SK-N-SH treated with all-trans-retinoic acid at 6 μM for 48 hours (cell line): ENCODE results near the gene TMTC2.

ENCODE experiments used
- ATAC-seq: fragments of 200-7000 bp; cut with Tn5 transposase; 3 replicates; pipeline ENCODE4 v1.9.1; 2020; ENCODE audit warnings: mild to moderate bottlenecking, moderate library complexity
- ARNTL ChIP-seq: fragments of 450-650 bp; formaldehyde crosslinking; IDR thresholded peaks from 2 replicates; pipeline ENCODE4 v1.5.0; 2020; ENCODE audit warnings: low read depth, mild to moderate bottlenecking, moderate library complexity, borderline replicate concordance
- BACH2 ChIP-seq: fragments of 250-450 bp; sonication (Bioruptor Pico); IDR thresholded peaks from 2 replicates; pipeline ENCODE4 v1.9.0; 2021; ENCODE audit warnings: mild to moderate bottlenecking, borderline replicate concordance
- CSDC2 ChIP-seq: fragments of 250-450 bp; sonication (Bioruptor Pico); IDR thresholded peaks from 2 replicates; pipeline ENCODE4 v1.5.0; 2020; ENCODE audit warnings: mild to moderate bottlenecking, moderate library complexity
- ESRRG ChIP-seq: fragments of 250-450 bp; sonication (Bioruptor Pico); IDR thresholded peaks from 2 replicates; pipeline ENCODE4 v1.6.1; 2021; ENCODE audit warnings: mild to moderate bottlenecking
- GLIS3 ChIP-seq: fragments of 250-450 bp; sonication (Bioruptor Pico); IDR thresholded peaks from 2 replicates; pipeline ENCODE4 v1.5.0; 2020; ENCODE audit warnings: mild to moderate bottlenecking, moderate library complexity
- ISL1 ChIP-seq: fragments of 250-450 bp; sonication (Bioruptor Pico); IDR thresholded peaks from 2 replicates; pipeline ENCODE4 v2.1.2; 2022; ENCODE audit warnings: mild to moderate bottlenecking, moderate library complexity
- OSR1 ChIP-seq: fragments of 250-450 bp; sonication (Bioruptor Pico); IDR thresholded peaks from 2 replicates; pipeline ENCODE4 v1.8.0; 2022; ENCODE audit warnings: moderate library complexity, mild to moderate bottlenecking, inconsistent platforms
- PPARA ChIP-seq: fragments of 250-450 bp; sonication (Bioruptor Pico); IDR thresholded peaks from 2 replicates; pipeline ENCODE4 v1.5.0; 2020; ENCODE audit warnings: mild to moderate bottlenecking, borderline replicate concordance
- RARB ChIP-seq: fragments of 250-450 bp; sonication (Bioruptor Pico); IDR thresholded peaks from 2 replicates; pipeline ENCODE4 v1.8.0; 2021; ENCODE audit warnings: mild to moderate bottlenecking, moderate library complexity
- SNAI2 ChIP-seq: fragments of 250-450 bp; sonication (Bioruptor Pico); IDR thresholded peaks from 2 replicates; pipeline ENCODE4 v1.5.0; 2020; ENCODE audit warnings: mild to moderate bottlenecking, moderate library complexity
- TCF4 ChIP-seq: fragments of 250-450 bp; sonication (Bioruptor Pico); IDR thresholded peaks from 2 replicates; pipeline ENCODE4 v1.8.0; 2021; ENCODE audit warnings: mild to moderate bottlenecking, moderate library complexity, borderline replicate concordance
- TOX ChIP-seq: fragments of 250-450 bp; sonication (Bioruptor Pico); IDR thresholded peaks from 2 replicates; pipeline ENCODE4 v1.8.0; 2021; ENCODE audit warnings: mild to moderate bottlenecking, moderate library complexity, borderline replicate concordance
- ZC3H10 ChIP-seq: fragments of 250-450 bp; sonication (Bioruptor Pico); IDR thresholded peaks from 2 replicates; pipeline ENCODE4 v1.5.1; 2021; ENCODE audit warnings: mild to moderate bottlenecking, moderate library complexity
- ZFP3 ChIP-seq: fragments of 250-450 bp; sonication (Bioruptor Pico); IDR thresholded peaks from 2 replicates; pipeline ENCODE4 v1.5.0; 2020; ENCODE audit warnings: mild to moderate bottlenecking, moderate library complexity
- ZFP30 ChIP-seq: fragments of 450-650 bp; formaldehyde crosslinking; IDR thresholded peaks from 2 replicates; pipeline ENCODE4 v1.5.0; 2022; ENCODE audit warnings: mild to moderate bottlenecking, moderate library complexity
- ZNF70 ChIP-seq: fragments of 450-650 bp; formaldehyde crosslinking; IDR thresholded peaks from 2 replicates; pipeline ENCODE4 v1.5.0; 2020; ENCODE audit warnings: mild to moderate bottlenecking, moderate library complexity
- ZNF8 ChIP-seq: fragments of 450-650 bp; formaldehyde crosslinking; IDR thresholded peaks from 2 replicates; pipeline ENCODE4 v1.5.0; 2020; ENCODE audit warnings: mild to moderate bottlenecking, moderate library complexity
- TF ChIP-seq, protein P1 (sequence below): fragments of 250-450 bp; sonication (Bioruptor Pico); IDR thresholded peaks from 2 replicates; pipeline ENCODE4 v1.5.1; 2020; ENCODE audit warnings: low read depth, mild to moderate bottlenecking, moderate library complexity
- TF ChIP-seq, protein P2 (sequence below): fragments of 250-450 bp; sonication (Bioruptor Pico); IDR thresholded peaks from 2 replicates; pipeline ENCODE4 v1.5.1; 2021; ENCODE audit warnings: mild to moderate bottlenecking, moderate library complexity
- TF ChIP-seq, protein P3 (sequence below): fragments of 250-450 bp; sonication (Bioruptor Pico); IDR thresholded peaks from 2 replicates; pipeline ENCODE4 v1.8.0; 2021; ENCODE audit warnings: low read depth, mild to moderate bottlenecking, moderate library complexity, borderline replicate concordance
- TF ChIP-seq, protein P4 (sequence below): fragments of 250-450 bp; sonication (Bioruptor Pico); IDR thresholded peaks from 2 replicates; pipeline ENCODE4 v1.8.0; 2020; ENCODE audit warnings: mild to moderate bottlenecking, moderate library complexity, borderline replicate concordance

The TMTC2 gene

DNA sequence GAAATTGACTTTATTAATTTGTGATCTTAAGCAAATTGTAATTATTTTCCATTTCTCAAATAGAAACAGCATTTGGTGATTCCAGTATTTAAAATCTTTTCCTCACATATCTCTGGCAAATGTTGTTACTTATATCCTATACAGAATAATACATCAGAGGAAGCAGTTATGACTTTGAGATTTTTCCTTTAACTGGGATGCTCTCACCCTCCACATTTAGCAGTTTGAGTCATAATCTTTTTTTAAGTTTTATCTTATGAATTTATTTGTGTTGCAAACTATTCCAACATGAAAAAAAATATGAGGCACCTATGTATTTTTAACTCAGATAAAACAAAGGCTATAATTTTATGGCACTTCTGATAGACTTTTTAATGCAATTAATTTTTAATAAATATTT, 311.8 kb downstream of the TMTC2 start:
- TF ChIP-seq OSR1: no peak
- no peak for TF ChIP-seq ARNTL (CRISPR knock-in tag)
- TF ChIP-seq ISL1 (CRISPR knock-in tag): no peak
- no peak for TF ChIP-seq ZFP3 (CRISPR knock-in tag)
- TF ChIP-seq, protein P1, sequence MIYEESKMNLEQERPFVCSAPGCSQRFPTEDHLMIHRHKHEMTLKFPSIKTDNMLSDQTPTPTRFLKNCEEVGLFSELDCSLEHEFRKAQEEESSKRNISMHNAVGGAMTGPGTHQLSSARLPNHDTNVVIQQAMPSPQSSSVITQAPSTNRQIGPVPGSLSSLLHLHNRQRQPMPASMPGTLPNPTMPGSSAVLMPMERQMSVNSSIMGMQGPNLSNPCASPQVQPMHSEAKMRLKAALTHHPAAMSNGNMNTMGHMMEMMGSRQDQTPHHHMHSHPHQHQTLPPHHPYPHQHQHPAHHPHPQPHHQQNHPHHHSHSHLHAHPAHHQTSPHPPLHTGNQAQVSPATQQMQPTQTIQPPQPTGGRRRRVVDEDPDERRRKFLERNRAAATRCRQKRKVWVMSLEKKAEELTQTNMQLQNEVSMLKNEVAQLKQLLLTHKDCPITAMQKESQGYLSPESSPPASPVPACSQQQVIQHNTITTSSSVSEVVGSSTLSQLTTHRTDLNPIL (CRISPR knock-in tag): no peak
- TF ChIP-seq ESRRG (CRISPR knock-in tag): no peak
- TF ChIP-seq SNAI2 (CRISPR knock-in tag): no peak
- TF ChIP-seq ZNF8 (CRISPR knock-in tag): no peak
- TF ChIP-seq, all 23 proteins: peak for 0
- ATAC-seq: no peak

DNA sequence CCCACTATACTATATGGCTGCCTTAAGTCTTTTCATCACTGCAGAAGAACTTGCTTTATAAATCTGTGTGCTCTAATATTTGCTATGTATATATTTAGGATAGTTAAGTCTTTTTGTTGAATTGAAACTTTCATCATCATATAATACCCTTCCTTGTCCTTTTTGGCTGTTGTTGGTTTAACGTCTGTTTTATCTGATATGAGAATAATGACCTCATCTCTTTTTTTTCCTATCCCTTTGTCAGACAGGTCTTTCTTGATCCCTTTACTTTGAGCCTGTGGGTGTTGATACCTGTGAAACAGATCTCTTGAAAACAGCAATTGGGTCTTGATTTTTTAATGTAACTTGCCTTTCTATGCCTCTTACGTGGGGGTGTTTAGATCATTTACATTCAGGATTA, 316.3 kb downstream of the TMTC2 start:
- TF ChIP-seq, protein P2, sequence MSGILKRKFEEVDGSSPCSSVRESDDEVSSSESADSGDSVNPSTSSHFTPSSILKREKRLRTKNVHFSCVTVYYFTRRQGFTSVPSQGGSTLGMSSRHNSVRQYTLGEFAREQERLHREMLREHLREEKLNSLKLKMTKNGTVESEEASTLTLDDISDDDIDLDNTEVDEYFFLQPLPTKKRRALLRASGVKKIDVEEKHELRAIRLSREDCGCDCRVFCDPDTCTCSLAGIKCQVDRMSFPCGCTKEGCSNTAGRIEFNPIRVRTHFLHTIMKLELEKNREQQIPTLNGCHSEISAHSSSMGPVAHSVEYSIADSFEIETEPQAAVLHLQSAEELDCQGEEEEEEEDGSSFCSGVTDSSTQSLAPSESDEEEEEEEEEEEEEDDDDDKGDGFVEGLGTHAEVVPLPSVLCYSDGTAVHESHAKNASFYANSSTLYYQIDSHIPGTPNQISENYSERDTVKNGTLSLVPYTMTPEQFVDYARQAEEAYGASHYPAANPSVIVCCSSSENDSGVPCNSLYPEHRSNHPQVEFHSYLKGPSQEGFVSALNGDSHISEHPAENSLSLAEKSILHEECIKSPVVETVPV (CRISPR knock-in tag): no peak
- TF ChIP-seq ZNF70 (CRISPR knock-in tag): no peak
- TF ChIP-seq RARB (CRISPR knock-in tag): no peak
- no peak for TF ChIP-seq ARNTL (CRISPR knock-in tag)
- TF ChIP-seq TCF4 (CRISPR knock-in tag): no peak
- TF ChIP-seq, protein P3, sequence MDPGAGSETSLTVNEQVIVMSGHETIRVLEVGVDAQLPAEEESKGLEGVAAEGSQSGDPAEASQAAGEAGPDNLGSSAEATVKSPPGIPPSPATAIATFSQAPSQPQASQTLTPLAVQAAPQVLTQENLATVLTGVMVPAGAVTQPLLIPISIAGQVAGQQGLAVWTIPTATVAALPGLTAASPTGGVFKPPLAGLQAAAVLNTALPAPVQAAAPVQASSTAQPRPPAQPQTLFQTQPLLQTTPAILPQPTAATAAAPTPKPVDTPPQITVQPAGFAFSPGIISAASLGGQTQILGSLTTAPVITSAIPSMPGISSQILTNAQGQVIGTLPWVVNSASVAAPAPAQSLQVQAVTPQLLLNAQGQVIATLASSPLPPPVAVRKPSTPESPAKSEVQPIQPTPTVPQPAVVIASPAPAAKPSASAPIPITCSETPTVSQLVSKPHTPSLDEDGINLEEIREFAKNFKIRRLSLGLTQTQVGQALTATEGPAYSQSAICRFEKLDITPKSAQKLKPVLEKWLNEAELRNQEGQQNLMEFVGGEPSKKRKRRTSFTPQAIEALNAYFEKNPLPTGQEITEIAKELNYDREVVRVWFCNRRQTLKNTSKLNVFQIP (CRISPR knock-in tag): no peak
- no peak for TF ChIP-seq SNAI2 (CRISPR knock-in tag)
- ATAC-seq: no peak

DNA sequence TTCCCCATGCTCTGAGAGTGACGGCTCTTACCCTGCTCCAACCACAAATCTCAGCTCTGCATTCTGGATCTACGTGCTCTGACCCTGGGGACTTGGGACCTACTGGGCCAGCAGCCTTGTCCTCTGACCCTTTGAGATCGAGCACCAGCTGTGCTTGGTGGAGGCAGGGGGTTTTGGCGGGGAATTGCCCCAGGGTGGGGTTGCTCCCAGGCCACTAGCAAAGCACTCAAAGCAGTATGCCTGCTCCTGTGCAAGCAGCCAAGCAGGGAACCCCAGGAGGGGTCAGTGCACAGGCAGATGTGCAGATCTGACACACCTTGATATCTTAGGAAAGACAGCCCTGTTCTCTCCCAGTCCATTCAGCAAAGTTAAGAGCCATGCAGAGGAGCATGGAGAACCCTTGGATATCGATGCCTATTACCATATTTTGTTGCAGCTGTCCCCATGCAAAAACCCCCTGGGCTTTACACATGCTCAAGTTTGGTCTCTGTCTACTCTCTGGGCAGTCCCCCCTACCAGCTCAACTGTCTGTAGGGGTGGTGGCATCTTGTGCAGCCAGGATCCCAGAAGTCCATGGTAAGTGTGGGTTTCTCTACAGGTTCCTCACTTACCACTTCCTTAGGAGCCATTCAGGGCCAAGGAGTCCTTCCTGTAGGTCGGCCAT, 319.0 kb downstream of the TMTC2 start:
- no peak for ATAC-seq
- TF ChIP-seq, protein P2 (CRISPR knock-in tag): no peak
- TF ChIP-seq ISL1 (CRISPR knock-in tag): no peak
- TF ChIP-seq ZFP3 (CRISPR knock-in tag): no peak
- no peak for TF ChIP-seq ZFP30
- TF ChIP-seq RARB (CRISPR knock-in tag): no peak
- TF ChIP-seq, protein P3 (CRISPR knock-in tag): no peak
- TF ChIP-seq BACH2 (CRISPR knock-in tag): no peak
- TF ChIP-seq, protein P4, sequence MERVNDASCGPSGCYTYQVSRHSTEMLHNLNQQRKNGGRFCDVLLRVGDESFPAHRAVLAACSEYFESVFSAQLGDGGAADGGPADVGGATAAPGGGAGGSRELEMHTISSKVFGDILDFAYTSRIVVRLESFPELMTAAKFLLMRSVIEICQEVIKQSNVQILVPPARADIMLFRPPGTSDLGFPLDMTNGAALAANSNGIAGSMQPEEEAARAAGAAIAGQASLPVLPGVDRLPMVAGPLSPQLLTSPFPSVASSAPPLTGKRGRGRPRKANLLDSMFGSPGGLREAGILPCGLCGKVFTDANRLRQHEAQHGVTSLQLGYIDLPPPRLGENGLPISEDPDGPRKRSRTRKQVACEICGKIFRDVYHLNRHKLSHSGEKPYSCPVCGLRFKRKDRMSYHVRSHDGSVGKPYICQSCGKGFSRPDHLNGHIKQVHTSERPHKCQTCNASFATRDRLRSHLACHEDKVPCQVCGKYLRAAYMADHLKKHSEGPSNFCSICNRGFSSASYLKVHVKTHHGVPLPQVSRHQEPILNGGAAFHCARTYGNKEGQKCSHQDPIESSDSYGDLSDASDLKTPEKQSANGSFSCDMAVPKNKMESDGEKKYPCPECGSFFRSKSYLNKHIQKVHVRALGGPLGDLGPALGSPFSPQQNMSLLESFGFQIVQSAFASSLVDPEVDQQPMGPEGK (CRISPR knock-in tag): no peak
- TF ChIP-seq TOX (CRISPR knock-in tag): no peak
- no peak for TF ChIP-seq PPARA (CRISPR knock-in tag)
- no peak for TF ChIP-seq ARNTL (CRISPR knock-in tag)
- TF ChIP-seq TCF4 (CRISPR knock-in tag): no peak
- TF ChIP-seq OSR1: no peak
- no peak for TF ChIP-seq ESRRG (CRISPR knock-in tag)
- no peak for TF ChIP-seq ZNF8 (CRISPR knock-in tag)
- TF ChIP-seq ZNF70 (CRISPR knock-in tag): no peak
- TF ChIP-seq CSDC2: no peak
- no peak for TF ChIP-seq GLIS3 (CRISPR knock-in tag)
- no peak for TF ChIP-seq SNAI2 (CRISPR knock-in tag)
- no peak for TF ChIP-seq ZC3H10 (CRISPR knock-in tag)
